Measurements from ENCODE around the gene RELN.
"Not testable (repeated sequence)": the region's sequence is repeated elsewhere in the genome, so short reads cannot be mapped to it uniquely, and the experiment has no call there.

The RELN gene

DNA sequence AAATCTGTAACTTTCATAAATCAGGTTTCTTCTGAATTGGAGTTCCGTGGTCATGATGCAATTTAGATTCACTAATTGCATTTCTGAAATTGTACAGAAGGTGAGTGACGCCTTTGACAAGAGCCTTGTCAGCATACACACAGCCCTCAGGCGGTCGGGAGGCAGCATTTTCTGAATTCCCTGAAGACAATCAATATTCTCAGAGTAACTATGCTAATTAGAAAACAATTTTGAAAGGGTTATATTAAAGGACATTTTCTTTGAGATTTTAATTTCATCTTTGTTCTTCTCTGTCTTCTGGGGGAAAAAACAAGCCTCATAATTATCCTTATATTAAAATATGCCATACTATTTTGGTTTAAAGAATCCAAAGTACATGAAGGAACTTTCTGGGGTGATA lies 488.3 kb downstream of the RELN start:
- DNase-seq (ENCODE audit: low read depth in 2 of 2) = no peak

DNA sequence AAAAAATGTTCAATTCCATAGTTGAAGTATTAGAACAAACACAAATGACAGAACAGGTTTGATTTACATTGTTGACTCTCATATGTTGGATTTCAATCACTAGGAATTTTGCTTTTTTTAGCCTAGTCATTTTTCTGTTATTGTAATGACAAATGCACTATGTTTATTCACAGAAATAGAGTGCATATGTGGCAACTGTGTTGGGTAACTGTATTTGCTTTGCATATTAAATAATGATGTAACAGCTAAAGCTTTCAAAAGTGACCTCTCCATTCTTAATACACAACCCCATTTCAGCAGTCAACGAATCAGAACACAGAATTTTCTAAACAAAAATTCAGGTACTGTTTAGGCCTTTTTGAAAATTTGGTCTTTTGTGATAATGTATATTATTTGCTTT lies 489.5 kb downstream of the RELN start:
- DNase-seq (ENCODE audit: low read depth in 2 of 2) = no peak

DNA sequence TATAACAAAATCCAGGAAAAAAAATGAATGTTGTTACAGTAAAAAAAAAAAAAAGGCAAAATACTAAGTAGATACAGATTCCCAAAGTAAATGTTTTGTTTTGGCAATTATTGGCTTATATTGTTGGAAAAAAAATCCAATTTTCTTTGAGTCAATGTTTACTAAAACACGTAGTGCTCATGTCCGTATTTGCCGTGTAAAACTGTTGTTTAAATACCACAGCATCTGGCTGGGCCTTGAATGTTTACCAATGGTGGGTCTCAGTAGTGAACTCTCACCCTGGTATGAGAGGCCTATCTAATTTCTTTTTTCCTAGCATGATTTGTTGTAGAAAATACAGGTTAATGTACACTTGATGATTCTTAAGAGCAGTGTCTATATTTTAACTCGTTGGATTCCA lies 502.0 kb downstream of the RELN start:
- DNase-seq (ENCODE audit: low read depth in 2 of 2) = no peak

DNA sequence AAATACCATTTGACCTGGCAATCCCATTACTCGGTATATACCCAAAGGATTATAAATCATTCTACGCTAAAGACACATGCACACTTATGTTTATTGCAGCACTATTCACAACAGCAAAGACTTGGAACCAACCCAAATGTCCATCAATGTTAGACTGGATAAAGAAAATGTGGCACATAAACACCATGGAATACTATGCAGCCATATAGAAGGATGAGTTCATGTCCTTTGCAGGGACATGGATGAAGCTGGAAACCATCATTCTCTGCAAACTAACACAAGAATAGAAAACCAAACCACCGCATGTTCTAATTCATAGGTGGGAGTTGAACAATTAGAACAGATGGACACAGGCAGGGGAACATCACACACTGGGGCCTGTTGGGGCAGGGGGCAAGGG lies 502.6 kb downstream of the RELN start:
- not testable (repeated sequence) for DNase-seq (ENCODE audit: low read depth in 2 of 2)

DNA sequence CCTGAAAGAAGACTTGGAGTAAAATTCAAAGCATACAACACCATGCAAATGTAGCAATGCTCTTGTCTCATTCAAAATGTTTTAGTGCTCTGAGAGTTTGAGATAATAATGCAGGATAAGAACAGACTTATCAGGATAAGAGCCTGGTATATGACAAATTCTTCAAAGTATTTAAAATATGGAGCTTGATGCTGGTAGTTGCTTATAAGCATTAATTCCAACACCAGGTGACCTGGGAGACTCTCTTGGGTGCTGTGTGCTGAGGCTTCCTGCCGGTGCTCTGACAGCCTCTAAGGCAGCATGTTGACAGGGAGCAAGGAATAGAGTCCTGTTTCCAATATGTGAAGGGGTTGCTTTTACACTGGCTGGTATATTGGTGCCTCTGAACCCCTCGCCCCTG lies 508.7 kb downstream of the RELN start:
- DNase-seq (ENCODE audit: low read depth in 2 of 2) = no peak

DNA sequence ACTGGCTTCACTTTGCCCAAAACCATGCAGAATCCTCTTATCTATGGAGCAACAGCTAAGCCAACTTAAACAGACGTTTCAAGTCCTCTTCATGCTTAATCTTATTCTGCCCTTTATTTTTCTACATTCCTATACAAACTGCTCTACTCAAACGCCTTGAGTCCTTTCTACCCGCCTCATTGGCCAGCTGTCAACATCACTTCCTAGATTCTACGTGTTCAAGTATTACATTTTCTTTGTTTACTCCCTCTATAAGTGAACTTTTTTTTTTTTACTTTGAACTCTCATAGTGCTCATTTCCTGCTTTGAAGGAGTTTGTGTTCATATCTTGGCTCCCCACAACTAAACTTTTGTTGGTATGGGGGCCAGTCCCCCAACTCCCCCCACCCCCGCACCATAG lies 514.5 kb downstream of the RELN start:
- no peak for DNase-seq (ENCODE audit: low read depth in 2 of 2)

DNA sequence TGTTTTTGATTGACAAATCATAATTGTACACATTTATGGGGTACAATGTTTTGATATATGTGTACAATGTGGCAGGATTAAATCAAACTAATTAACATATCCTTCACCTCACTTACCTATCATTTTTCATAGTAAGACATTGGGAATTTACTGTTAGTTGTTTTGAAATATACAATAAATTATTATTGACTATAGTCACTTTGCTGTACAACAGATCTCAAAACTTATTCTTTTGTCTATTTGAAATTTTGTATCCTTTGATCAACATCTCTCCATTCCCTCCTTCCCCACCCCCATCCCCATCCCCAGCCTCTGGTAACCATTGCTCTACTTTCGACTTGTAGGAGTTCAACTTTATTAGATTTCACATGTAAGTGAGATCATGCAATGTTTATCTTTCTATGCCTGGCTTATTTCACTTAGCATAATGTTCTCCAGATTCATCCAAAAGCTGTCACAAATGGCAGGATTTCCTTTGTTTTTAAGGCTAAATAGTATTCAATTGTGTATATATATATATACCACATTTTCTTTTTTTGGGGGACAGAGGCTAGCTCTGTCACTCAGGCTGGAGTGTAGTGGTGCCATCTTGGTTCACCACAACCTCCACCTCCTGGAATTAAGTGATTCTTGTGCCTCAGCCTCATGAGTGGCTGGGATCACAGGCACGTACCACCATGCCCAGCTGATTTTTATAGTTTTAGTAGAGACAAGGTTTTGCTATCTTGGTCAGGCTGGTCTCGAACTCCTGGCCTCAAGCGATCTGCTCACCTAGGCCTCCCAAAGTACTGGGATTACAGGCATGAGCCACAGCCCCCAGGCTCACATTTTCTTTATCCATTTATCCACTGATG lies 520.1 kb downstream of the RELN start:
- no peak for DNase-seq (ENCODE audit: low read depth in 2 of 2)

DNA sequence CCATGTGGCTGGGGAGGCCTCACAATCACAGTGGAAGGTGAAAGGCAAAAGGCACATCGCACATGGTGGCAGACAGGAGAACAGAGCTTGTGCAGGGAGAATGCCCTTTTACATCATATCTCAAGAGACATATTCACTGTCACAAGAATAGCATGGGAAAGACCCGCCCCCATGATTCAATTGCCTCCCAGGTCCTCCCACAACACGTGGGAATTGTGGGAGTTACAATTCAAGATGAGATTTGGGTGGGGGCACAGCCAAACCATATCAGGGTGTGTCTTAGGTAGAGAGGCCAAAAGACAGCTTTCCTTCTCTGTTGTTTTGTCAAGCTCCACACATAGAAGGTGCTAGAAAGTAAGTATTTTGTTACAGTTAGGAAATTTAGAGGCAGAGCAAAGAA lies 522.6 kb downstream of the RELN start:
- no peak for DNase-seq (ENCODE audit: low read depth in 2 of 2)

DNA sequence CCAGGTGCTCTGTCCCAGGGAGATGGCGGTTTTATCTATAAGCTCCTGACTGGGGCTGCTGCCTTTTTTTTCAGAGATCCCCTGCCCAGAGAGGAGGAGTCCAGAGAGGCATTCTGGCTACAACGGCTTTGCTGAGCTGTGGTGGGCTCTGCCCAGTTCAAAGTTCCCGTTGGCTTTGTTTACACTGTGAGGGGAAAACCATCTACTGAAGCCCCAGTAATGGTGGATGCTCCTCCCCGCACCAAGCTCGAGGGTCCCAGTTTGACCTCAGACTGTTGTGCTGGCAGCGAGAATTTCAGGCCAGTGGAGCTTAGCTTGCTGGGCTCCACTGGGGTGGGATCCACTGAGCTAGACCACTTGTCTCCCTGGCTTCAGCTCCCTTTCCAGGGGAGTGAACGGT lies 527.1 kb downstream of the RELN start:
- DNase-seq (ENCODE audit: low read depth in 2 of 2) = no peak

DNA sequence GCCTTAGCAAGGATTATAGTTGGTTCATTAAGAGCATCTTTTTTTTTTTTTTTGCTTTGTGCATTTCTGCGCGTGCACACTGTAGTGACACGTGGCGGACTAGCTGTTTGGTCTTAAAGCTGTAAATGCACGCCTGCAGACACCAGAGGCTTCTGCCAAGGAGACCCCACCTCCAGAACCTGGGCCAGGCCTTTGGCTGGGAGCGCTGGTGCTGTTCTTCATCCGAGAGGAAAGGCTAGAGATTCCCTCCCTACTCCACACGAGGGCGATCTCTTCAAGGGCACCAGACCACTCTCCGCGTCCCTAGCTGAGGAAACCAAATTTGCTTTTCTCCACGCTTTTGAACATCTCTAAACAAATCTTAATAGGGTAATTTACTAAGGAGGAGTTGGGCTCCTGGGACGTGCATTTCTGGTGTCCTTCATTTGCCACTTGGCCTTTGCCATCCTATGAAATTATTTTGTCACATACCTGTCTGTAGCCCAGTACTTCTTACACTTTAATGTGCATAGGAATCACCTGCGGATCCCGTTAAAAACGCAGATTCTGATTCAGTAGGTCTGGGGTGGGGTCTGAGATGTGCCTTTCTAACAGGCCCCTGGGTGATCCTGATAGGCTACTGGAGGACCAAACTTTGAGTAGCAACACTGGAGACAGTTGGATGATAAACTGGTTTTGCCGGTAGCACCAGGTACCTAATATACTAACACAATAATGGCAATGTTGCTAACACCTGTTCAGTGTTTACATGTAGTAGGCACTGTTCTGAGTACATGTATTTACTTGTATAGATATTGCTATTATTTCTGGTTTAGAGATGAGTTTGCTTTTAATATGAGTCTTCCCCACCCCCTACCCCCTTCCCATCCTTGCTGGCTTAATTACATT lies 542.1 kb downstream of the RELN start:
- no peak for DNase-seq (ENCODE audit: low read depth in 2 of 2)

DNA sequence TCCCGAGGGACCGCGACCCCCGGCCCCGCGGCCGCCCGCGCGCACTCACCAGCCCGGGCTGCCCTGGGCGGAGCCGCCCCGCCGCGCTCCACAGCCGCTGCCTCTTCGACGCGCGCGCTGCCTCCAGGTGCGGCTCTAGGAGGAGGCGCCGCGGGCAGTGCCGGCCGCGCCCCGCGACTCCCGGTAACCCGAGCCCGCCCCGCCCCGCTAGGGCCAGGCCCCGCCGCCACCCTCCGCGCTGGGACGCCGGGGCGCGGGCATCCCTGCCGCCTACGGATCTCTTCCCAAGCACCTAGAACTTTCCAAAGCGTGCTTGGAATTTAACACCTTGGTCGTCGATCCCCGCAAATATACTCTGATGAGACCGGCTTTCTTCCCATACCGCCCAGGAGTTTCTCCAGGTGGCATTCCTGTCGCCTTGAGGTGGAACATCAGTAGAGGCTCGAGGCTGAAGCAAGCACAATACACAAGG lies 543.4 kb downstream of the RELN start, which contains the start of gene SLC26A5:
SLC26A5 (minus strand) TSS at position 159 of the 472 bp plus-strand sequence. CDS start 24,693 bp downstream, outside the sequence.
- no peak for DNase-seq (ENCODE audit: low read depth in 2 of 2)

DNA sequence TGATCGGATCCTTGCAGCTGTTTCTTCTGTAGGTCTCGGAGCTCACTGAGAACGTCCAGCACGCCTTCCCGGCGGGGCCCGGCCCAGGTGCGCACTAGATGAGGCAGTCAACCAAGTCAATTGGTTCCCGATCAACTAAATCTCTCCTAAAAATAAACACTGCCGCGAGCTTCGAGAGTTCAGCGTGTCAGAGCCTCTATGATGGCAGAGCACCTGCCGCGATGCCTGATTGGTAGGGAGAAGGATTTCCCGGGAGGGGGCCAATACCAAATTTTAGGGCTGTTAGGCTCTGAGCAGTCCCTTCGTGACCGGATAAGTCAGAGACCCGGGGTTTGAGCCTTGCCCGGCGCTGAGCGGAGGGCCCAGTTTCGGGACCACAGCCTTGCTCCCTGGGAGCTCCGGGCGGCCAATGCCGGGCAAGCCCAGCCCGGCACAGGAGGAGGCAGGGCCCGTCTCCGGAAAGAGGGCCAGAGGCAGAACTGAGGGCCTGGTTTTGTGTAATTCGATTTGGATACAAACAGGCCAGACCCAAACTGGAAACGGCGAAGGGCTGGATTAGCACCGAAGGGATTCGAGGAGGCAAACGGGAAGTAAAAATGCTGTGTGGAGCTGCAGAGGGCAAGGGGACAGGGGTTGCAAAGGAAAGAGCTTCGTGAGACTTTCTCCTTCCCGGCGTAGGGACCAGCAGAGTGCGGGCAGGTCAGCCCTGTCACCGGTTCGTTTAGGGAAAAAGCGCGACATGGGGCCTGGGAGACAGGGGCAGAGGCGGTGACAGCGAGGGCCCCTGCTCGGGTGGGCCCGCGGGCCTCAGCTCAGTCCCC lies 544.0 kb downstream of the RELN start:
- no peak for DNase-seq (ENCODE audit: low read depth in 2 of 2)

DNA sequence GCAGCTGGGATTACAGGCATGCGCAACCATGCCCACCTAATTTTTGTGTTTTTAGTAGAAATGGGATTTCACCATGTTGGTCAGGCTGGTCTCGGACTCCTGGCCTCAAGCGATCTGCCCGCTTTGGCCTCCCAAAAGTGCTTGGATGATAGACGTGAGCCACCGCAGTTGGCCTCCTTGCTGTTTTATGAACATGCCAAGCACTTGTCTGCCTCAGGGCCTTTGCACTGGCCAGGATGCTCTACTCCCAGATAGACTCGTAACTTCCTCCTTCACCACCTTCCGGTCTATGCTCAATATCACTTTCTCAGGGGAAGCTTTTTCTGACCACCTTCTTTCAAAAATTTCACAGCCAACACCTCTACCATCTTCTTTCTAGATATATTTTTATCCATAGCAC lies 549.8 kb downstream of the RELN start:
- DNase-seq (ENCODE audit: low read depth in 2 of 2) = no peak

DNA sequence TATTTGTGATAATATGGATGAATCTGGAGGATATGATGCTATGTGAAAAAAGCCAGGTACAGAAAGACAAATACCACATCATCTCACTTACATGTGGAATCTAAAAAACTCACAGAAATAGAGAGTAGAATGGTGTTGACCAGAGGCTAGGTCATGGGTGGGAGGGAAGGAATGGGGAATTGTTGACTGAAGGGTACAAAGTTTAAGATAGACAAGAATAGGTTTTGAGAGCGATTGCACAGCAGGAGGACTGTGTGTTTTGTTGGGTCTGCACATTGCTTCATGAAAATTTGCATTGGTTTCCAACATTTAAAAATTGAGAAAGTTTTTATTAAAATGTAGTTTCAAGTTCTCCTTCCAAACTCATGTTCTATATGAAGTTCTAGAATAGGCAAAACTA lies 551.8 kb downstream of the RELN start:
- DNase-seq (ENCODE audit: low read depth in 2 of 2) = no peak

DNA sequence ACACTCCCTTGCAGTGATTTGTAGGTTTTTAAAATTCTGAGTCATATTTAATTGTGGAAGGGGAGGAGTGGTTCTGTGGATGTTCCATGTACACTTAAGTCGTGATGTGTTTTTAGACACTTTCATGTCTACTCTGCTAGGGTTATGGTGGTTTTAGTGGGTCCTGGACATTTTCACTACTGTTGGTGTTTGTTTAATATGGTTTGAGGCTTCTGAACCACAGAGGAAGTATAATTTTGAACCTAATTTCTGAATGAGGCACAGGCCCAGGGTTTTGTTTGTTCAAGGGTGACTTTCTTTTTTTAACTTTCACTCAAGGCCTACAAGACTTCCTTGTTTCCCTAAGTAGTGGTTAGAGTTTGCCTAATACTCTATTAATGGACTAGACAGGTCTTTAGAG lies 556.7 kb downstream of the RELN start:
- DNase-seq (ENCODE audit: low read depth in 2 of 2) = no peak

DNA sequence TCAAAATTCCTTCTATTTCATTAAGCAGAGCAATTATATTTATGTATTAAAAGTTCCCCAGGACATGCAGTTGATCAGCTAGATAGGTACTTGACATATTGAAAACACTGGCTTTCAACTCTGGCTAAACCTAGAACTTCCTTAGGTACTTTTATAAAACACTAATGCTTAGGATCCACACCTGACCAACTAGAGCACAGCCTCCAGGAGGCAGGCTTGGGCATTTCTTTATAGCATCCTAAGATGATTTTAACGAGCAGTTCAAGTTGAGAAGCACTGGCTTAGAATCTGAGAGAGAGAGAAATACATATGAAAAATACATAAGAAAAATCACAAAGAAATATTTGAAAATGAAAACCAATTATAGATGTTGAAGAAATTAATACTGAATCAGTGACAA lies 564.3 kb downstream of the RELN start:
- no peak for DNase-seq (ENCODE audit: low read depth in 2 of 2)

DNA sequence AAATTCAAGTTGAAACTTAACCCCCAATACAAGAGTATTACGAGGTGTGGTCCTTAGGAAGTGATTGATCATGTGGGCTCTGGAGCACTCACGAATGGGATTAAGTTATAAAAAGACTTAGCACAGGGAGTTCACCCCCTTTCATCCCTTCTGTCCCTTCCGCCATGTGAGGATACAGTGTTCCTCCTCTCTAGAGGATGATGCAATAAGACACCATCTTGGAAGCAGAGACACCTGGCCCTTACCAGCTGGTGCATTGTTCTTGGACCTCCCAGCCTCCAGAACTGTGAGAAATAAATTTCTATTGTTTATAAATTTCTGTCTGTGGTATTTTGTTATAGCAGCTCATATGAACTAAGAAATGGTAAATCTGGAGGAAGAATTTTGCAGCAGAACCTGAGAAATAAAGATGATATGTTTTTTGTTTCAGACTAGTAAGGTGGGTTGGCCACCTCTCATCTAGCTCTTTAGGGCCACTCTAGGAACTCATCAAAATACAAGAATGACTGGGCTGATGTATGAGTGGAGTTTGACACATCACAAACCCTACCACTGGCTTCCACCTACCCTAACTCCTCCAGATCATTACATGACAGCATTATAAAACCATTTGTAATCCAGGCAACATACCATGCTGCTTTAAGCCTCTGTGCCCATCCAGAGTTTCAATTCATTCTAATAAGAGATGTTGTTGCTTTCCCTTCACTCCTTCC lies 565.8 kb downstream of the RELN start:
- no peak for DNase-seq (ENCODE audit: low read depth in 2 of 2)

All from stimulated activated CD8-positive, alpha-beta memory T cell treated with anti-CD3 and anti-CD28 coated beads, Interleukin-2, amount 100 ng/mL, for 1 hour (primary cell).